CD4-positive, alpha-beta T cell (primary cell): Measurements from ENCODE around the gene NR4A3. TPM values are rescaled to one million over a fixed set of nuclear protein-coding genes. Genes with fewer than 3 reads are reported as not detected.
"Not testable (repeated sequence)": the region's sequence is repeated elsewhere in the genome, so short reads cannot be mapped to it uniquely, and the experiment has no call there.

ENCODE experiments used
- ATAC-seq: fragments of 200-7000 bp; cut with Tn5 transposase; one replicate; pipeline ENCODE4 v1.10.0; 2022; ENCODE audit warnings: mild to moderate bottlenecking; ENCODE audit not compliant: poor library complexity
- CTCF ChIA-PET: fragments of 350-600 bp; sonication (Branson Sonifier 250); formaldehyde crosslinking; loops from one replicate; lab custom pipeline; 2021; ENCODE audit warnings: antibody characterized with exemption, inconsistent platforms; lab: Charles Lee
- POLR2A ChIA-PET: fragments of 350-600 bp; sonication (Branson Sonifier 250); formaldehyde crosslinking; loops from one replicate; lab custom pipeline; 2021; ENCODE audit warnings: antibody characterized with exemption, inconsistent platforms; lab: Charles Lee
- DNase-seq, 14 experiments: peaks; one replicate each; pipeline ENCODE4 v3.0.0-alpha.2; 2013 to 2020; ENCODE audit warnings: mixed read lengths in 2 of 14
- H3K27ac ChIP-seq, 2 donors: one replicate each; pipeline versions ENCODE4 v1.5.1 to v1.7.0; 2013; ENCODE audit warnings: low read length in 2 of 2, low read depth in 1 of 2, mild to moderate bottlenecking in 1 of 2
- H3K27me3 ChIP-seq, 2 experiments: 1 replicate in 1 of 2; 2 replicates in 1 of 2; pipeline versions ENCODE4 v1.6.1 to v1.7.0; 2013; ENCODE audit warnings: low read length in 2 of 2, control low read depth in 1 of 2, mild to moderate bottlenecking in 1 of 2, moderate library complexity in 1 of 2; ENCODE audit not compliant: insufficient read depth in 2 of 2, control insufficient read depth in 1 of 2
- H3K36me3 ChIP-seq: one replicate; pipeline ENCODE4 v1.6.1; 2013; ENCODE audit warnings: low read length, control low read depth; ENCODE audit not compliant: insufficient read depth
- H3K4me1 ChIP-seq: one replicate; pipeline ENCODE4 v1.6.1; 2013; ENCODE audit warnings: low read length, control low read depth; ENCODE audit not compliant: insufficient read depth
- H3K4me3 ChIP-seq: one replicate; pipeline ENCODE4 v1.5.1; 2013; ENCODE audit warnings: mild to moderate bottlenecking, low read length, moderate library complexity
- H3K9me3 ChIP-seq, 2 experiments: 1 replicate in 1 of 2; 2 replicates in 1 of 2; pipeline versions ENCODE4 v1.6.1 to v1.7.0; 2013; ENCODE audit warnings: low read length in 2 of 2, mild to moderate bottlenecking in 2 of 2, control low read depth in 1 of 2, moderate library complexity in 1 of 2; ENCODE audit not compliant: control insufficient read depth in 1 of 2, insufficient read depth in 1 of 2
- H3K27ac Mint-ChIP-seq: one replicate; pipeline ENCODE4 v1.8.0; 2020; ENCODE audit warnings: mixed read lengths
- H3K27me3 Mint-ChIP-seq: one replicate; pipeline ENCODE4 v1.8.0; 2021; ENCODE audit warnings: mixed read lengths
- H3K36me3 Mint-ChIP-seq: one replicate; pipeline ENCODE4 v1.8.0; 2021; ENCODE audit warnings: low read depth, mixed read lengths
- H3K4me1 Mint-ChIP-seq: one replicate; pipeline ENCODE4 v1.8.0; 2021; ENCODE audit warnings: low read depth, mixed read lengths
- H3K4me3 Mint-ChIP-seq: one replicate; pipeline ENCODE4 v1.8.0; 2020; ENCODE audit warnings: mild to moderate bottlenecking, mixed read lengths
- H3K9me3 Mint-ChIP-seq: one replicate; pipeline ENCODE4 v1.8.0; 2020; ENCODE audit warnings: mixed read lengths
- intact Hi-C, 2 experiments: fragments of 100-400 bp; cut with DNase I in 1 of 2; cut with micrococcal nuclease in 1 of 2; formaldehyde crosslinking; loops; one replicate each; pipeline versions ENCODE4 v1.15.1 to v1.9.0; 2023 to 2025; cut with DNase I, micrococcal nuclease
- total RNA-seq, 174 experiments: library from RNA in 2 of 174; stranded (reverse) in 2 of 174; gene quantifications; one replicate each; pipeline ENCODE4 v1.2.3 and lab custom pipeline; 2021 to 2026
- TF ChIP-seq, protein P1 (sequence below): fragments of 200-600 bp; IDR thresholded peaks from one replicate; pipeline ENCODE4 v1.8.0; 2022; ENCODE audit warnings: antibody characterized with exemption, mild to moderate bottlenecking

NR4A3 gene
- total RNA-seq, 2 experiments from 2014 or later: 42.4 to 44.6 TPM

DNA sequence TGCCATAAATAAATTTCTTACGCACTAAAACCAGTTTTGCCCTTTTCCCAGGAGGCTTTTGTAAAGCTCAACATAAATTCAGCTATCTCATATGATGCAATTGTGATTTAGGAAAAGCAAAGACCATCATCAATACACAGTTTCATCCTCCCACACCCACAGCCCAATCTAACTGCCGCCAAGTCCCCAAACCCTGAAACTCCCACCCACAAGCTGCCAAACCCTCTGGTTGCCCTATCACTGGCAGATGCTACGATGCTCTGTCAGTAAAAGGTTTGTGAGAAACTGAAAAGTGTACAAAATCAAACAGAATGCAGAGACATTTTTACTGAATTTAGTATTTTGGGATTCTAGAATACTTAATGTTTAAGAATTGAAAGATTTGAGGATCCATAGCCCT lies 42.8 kb upstream of the NR4A3 start:
- Mint-ChIP-seq H3K27me3 (peaks cover 13% of the 10 kb centered on the region), H3K4me3 (no peak overlapping the region), H3K36me3 (no peaks in the 10 kb centered on the region), H3K9me3 (no peaks in the 10 kb centered on the region), H3K4me1 (no peaks in the 10 kb centered on the region), H3K27ac (no peak overlapping the region)
- Histone ChIP-seq H3K4me1 (no peaks in the 10 kb centered on the region), H3K27ac (no peak overlapping the region), H3K36me3 (no peaks in the 10 kb centered on the region), H3K27me3 (peaks cover 2 to 13% of the 10 kb centered on the region in 2 experiments), H3K4me3 (no peak overlapping the region), H3K9me3 (no peaks in the 10 kb centered on the region)
- DNase-seq: no peak
- CTCF ChIA-PET: no interaction called here
- no peak for ATAC-seq
- TF ChIP-seq, protein P1, sequence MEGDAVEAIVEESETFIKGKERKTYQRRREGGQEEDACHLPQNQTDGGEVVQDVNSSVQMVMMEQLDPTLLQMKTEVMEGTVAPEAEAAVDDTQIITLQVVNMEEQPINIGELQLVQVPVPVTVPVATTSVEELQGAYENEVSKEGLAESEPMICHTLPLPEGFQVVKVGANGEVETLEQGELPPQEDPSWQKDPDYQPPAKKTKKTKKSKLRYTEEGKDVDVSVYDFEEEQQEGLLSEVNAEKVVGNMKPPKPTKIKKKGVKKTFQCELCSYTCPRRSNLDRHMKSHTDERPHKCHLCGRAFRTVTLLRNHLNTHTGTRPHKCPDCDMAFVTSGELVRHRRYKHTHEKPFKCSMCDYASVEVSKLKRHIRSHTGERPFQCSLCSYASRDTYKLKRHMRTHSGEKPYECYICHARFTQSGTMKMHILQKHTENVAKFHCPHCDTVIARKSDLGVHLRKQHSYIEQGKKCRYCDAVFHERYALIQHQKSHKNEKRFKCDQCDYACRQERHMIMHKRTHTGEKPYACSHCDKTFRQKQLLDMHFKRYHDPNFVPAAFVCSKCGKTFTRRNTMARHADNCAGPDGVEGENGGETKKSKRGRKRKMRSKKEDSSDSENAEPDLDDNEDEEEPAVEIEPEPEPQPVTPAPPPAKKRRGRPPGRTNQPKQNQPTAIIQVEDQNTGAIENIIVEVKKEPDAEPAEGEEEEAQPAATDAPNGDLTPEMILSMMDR: no peak
- intact Hi-C loops: no loop called here
- POLR2A ChIA-PET: no interaction called here

DNA sequence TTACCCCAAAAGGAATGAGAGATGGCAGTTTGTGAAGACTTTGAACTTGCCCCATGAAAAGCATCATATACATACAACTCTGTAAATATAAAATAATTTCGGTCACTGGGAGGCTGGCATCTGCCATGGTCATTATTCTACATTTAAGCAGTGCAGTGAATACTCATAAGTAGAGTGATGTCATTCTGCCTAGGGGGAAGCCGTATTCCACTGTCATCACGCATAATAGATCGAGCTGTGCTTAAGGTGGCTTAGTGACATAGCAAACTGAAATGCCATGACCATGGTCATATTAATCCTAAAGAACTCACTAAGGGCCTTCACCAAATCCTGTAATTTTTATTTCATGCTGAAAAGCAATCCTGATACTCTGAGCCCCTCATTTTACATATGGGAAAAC lies 42.4 kb upstream of the NR4A3 start:
- POLR2A ChIA-PET: no interaction called here
- Mint-ChIP-seq H3K27ac (no peak overlapping the region), H3K4me1 (no peaks in the 10 kb centered on the region), H3K9me3 (no peaks in the 10 kb centered on the region), H3K36me3 (no peaks in the 10 kb centered on the region), H3K4me3 (no peak overlapping the region), H3K27me3 (peaks cover 13% of the 10 kb centered on the region)
- intact Hi-C loops: no loop called here
- Histone ChIP-seq H3K27me3 (peaks cover 2 to 16% of the 10 kb centered on the region in 2 experiments), H3K4me1 (no peaks in the 10 kb centered on the region), H3K9me3 (no peaks in the 10 kb centered on the region), H3K4me3 (no peak overlapping the region), H3K27ac (no peak overlapping the region), H3K36me3 (no peaks in the 10 kb centered on the region)
- TF ChIP-seq, protein P1: no peak
- CTCF ChIA-PET: no interaction called here
- no peak for DNase-seq
- ATAC-seq: no peak

DNA sequence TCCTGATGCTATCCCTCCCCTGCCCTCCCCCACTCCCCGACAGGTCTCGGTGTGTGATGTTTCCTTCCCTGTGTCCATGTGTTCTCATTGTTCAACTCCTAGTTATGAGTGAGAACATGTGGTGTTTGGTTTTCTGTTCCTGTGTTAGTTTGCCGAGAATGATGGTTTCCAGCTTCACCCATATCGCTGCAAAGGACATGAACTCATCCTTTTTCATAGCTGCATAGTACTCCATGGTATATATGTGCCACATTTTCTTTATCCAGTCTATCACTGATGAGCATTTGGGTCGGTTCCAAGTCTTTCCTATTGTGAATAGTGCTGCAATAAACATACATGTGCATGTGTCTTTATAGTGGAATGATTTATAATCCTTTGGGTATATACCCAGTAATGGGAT lies 39.3 kb upstream of the NR4A3 start:
- H3K4me1 ChIP-seq, H3K4me3 ChIP-seq, CTCF ChIA-PET, H3K9me3 ChIP-seq, H3K36me3 ChIP-seq, ATAC-seq, H3K4me1 Mint-ChIP-seq, H3K4me3 Mint-ChIP-seq, H3K27ac Mint-ChIP-seq, H3K36me3 Mint-ChIP-seq, H3K27ac ChIP-seq, POLR2A ChIA-PET, H3K9me3 Mint-ChIP-seq, DNase-seq: not testable (repeated sequence)
- peaks cover 21% of the 10 kb centered on the region for H3K27me3 Mint-ChIP-seq
- intact Hi-C loops: loop anchor here in 1 of 2 experiments (10.0 kb wide), 1 partner anchor 58 kb away; no protein-coding TSS in a partner anchor
- H3K27me3 ChIP-seq: peaks cover 5 to 21% of the 10 kb centered on the region in 2 experiments
